ENCODE measurements around the gene STK10. TPM values are rescaled to one million over a fixed set of nuclear protein-coding genes. Genes with fewer than 3 reads are reported as not detected.
A peak's percentile ranks its signal among the peaks of the same experiment; 100 is the strongest.

Gene STK10
- 100 to 1,000 TPM; 705 to 879 (median 783) TPM for total RNA-seq
- total RNA-seq (2013) = 211 TPM

- Mint-ChIP-seq H3K27ac (peak within 1 kb of the TSS; percentile 97 to 98), H3K36me3 (no peaks in the 10 kb centered on the region), H3K4me1 (peaks cover 39 to 40% of the 10 kb centered on the region in 2 donors), H3K9me3 (no peaks in the 10 kb centered on the region), H3K27me3 (ENCODE audit: low read depth in 2 of 2) (no peaks in the 10 kb centered on the region), H3K4me3 (peak within 1 kb of the TSS; percentile 98)
- Histone ChIP-seq H3K4me3 (ENCODE audit: low read length) (peak within 1 kb of the TSS; percentile 66), H3K9me3 (ENCODE audit: control insufficient read depth, insufficient read depth, low read length) (no peaks in the 10 kb centered on the region), H3K27ac (ENCODE audit: low read length) (peak within 1 kb of the TSS; percentile 85), H3K4me1 (ENCODE audit: control insufficient read depth, insufficient read depth, low read length) (peaks cover 30% of the 10 kb centered on the region), H3K36me3 (ENCODE audit: control insufficient read depth, insufficient read depth, low read length) (peaks cover 9% of the 10 kb centered on the region), H3K27me3 (ENCODE audit: control insufficient read depth, insufficient read depth, low read length) (no peaks in the 10 kb centered on the region)
- TF ChIP-seq, protein P1, sequence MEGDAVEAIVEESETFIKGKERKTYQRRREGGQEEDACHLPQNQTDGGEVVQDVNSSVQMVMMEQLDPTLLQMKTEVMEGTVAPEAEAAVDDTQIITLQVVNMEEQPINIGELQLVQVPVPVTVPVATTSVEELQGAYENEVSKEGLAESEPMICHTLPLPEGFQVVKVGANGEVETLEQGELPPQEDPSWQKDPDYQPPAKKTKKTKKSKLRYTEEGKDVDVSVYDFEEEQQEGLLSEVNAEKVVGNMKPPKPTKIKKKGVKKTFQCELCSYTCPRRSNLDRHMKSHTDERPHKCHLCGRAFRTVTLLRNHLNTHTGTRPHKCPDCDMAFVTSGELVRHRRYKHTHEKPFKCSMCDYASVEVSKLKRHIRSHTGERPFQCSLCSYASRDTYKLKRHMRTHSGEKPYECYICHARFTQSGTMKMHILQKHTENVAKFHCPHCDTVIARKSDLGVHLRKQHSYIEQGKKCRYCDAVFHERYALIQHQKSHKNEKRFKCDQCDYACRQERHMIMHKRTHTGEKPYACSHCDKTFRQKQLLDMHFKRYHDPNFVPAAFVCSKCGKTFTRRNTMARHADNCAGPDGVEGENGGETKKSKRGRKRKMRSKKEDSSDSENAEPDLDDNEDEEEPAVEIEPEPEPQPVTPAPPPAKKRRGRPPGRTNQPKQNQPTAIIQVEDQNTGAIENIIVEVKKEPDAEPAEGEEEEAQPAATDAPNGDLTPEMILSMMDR (IDR thresholded peaks at IDR 0.05) = peak; percentile 86
- peak; percentile 65 to 85 (median 76) for ATAC-seq
- intact Hi-C loops (cut with micrococcal nuclease) = loop anchor here (1.0 to 10.0 kb wide), 5 partner anchors 75 to 181 kb away; partner anchors contain the start of genes FBXW11 and UBTD2
- WGBS (ENCODE audit: insufficient coverage) = under 1% methylated on average over 102 of the region's 102 CpGs
- peak; percentile 87 to 95 for DNase-seq
These were observed at the start of gene STK10 for GRCh38 chr5:172188033-172188892. Gene STK10 (minus strand): TSS chr5:172188224. CDS start chr5:172188042, 182 bp downstream.

DNA sequence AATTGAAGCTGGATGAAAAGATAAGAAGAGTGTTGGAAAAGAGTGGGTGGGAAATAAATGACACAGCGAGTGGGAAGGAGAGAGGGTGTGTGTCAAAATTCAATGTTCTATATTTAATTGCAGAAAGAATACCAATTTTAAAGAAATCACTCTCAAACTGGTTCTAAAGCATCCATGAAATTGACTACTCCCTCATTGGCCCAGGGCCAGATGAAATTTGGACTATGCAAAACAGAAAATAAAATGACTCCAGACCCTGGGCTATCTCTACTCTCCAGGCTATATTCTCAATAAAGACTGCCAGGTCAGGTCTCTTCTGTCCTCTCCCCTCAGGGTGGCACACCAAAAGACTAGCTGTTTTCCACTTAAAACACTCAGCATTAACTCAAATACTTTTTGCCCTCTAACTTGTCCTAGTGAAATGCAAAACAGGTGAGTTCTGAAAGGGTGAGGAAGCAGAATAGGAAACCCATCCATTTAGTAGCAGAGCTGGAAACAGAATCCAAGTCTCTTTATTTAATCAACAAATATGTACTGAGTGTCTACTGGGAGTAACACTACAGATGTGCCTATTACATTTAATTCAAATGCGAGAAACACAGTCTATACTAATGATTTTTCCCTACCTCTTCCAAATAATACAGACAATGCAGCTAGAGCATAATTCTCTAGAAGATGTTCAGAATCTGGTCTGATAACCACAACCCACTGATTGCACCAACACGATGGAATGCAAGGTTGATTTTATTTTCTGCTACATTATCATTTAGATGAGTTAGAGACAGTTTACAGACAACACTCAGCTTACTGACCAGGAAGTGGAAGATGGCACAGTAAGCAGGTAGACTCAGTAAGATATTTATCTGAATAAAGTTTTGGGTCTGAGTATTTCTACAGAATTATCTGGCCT, 48.1 kb upstream of the STK10 start:
- Histone ChIP-seq H3K4me1 (ENCODE audit: control insufficient read depth, insufficient read depth, low read length) (no peaks in the 10 kb centered on the region), H3K9me3 (ENCODE audit: control insufficient read depth, insufficient read depth, low read length) (no peaks in the 10 kb centered on the region), H3K27ac (ENCODE audit: low read length) (no peak overlapping the region), H3K36me3 (ENCODE audit: control insufficient read depth, insufficient read depth, low read length) (no peaks in the 10 kb centered on the region), H3K27me3 (ENCODE audit: control insufficient read depth, insufficient read depth, low read length) (no peaks in the 10 kb centered on the region), H3K4me3 (ENCODE audit: low read length) (no peak overlapping the region)
- peaks cover 7 to 18% of the 10 kb centered on the region in 2 donors for H3K4me1 Mint-ChIP-seq
- H3K4me3 Mint-ChIP-seq = no peak overlapping the region
- no peak for ATAC-seq
- WGBS (ENCODE audit: insufficient coverage) = 72% methylated on average over 2 of the region's 3 CpGs
- intact Hi-C loops (cut with micrococcal nuclease) = no loop called here
- H3K27ac Mint-ChIP-seq = no peak overlapping the region
- no peak for DNase-seq
- H3K36me3 Mint-ChIP-seq = no peaks in the 10 kb centered on the region
- TF ChIP-seq, protein P1 (IDR thresholded peaks at IDR 0.05) = no peak
- no peaks in the 10 kb centered on the region for H3K9me3 Mint-ChIP-seq
- no peaks in the 10 kb centered on the region for H3K27me3 Mint-ChIP-seq (ENCODE audit: low read depth in 2 of 2)

- DNase-seq (no peak), ATAC-seq (no peak)
- Mint-ChIP-seq H3K27ac (no peak overlapping the region), H3K36me3 (no peaks in the 10 kb centered on the region), H3K27me3 (ENCODE audit: low read depth in 2 of 2) (no peaks in the 10 kb centered on the region), H3K4me1 (peaks cover 7 to 18% of the 10 kb centered on the region in 2 donors), H3K9me3 (no peaks in the 10 kb centered on the region), H3K4me3 (no peak overlapping the region)
- 53% methylated on average over 3 of the region's 4 CpGs for WGBS (ENCODE audit: insufficient coverage)
- Histone ChIP-seq H3K27me3 (ENCODE audit: control insufficient read depth, insufficient read depth, low read length) (no peaks in the 10 kb centered on the region), H3K4me1 (ENCODE audit: control insufficient read depth, insufficient read depth, low read length) (no peaks in the 10 kb centered on the region), H3K9me3 (ENCODE audit: control insufficient read depth, insufficient read depth, low read length) (no peaks in the 10 kb centered on the region), H3K27ac (ENCODE audit: low read length) (no peak overlapping the region), H3K4me3 (ENCODE audit: low read length) (no peak overlapping the region), H3K36me3 (ENCODE audit: control insufficient read depth, insufficient read depth, low read length) (no peaks in the 10 kb centered on the region)
- TF ChIP-seq, protein P1 (IDR thresholded peaks at IDR 0.05) = no peak
- intact Hi-C loops (cut with micrococcal nuclease) = no loop called here
These were observed 47.2 kb upstream of the STK10 start for GRCh38 chr5:172235132-172235780.
